HG02642 (cell line): ENCODE data around the gene CXorf51B.
"Not testable (repeated sequence)": the region's sequence is repeated elsewhere in the genome, so short reads cannot be mapped to it uniquely, and the experiment has no call there.

Source experiments
- ATAC-seq: cut with Tn5 transposase; IDR thresholded peaks from one replicate; pipeline ENCODE4 v1.9.1; 2021; ENCODE audit warnings: mild to moderate bottlenecking; ENCODE audit not compliant: unreplicated experiment, poor library complexity

The CXorf51B gene

DNA sequence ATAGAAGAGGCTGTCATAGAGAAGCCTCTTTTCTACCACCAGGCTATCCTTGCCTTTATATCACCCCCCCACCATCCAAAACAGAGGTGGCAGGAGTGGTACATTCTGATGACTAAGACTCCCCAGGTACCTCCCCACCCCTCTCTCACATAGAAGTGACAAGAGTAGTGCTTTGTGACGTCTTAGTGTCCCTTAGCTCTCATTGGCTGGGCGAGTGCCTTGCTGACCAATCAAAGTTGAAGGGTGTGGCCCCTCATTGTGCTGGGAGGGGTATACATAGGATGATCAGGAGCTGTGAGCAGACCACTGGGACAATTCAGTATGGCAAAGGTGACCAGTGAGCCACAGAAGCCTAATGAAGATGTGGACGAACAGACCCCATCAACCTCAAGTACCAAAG, at the start of gene CXorf51B:
Gene CXorf51B, plus strand, starts transcription at position 301 of the 400 bp plus-strand sequence. Its CDS starts 21 bp downstream, at position 322.
- not testable (repeated sequence) for ATAC-seq

DNA sequence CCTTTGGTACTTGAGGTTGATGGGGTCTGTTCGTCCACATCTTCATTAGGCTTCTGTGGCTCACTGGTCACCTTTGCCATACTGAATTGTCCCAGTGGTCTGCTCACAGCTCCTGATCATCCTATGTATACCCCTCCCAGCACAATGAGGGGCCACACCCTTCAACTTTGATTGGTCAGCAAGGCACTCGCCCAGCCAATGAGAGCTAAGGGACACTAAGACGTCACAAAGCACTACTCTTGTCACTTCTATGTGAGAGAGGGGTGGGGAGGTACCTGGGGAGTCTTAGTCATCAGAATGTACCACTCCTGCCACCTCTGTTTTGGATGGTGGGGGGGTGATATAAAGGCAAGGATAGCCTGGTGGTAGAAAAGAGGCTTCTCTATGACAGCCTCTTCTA, 5.1 kb downstream of the CXorf51B start, which contains the start of gene CXorf51A:
Gene CXorf51A, minus strand, starts transcription at position 101 of the 400 bp plus-strand sequence. Its CDS starts 21 bp downstream, at position 80.
- not testable (repeated sequence) for ATAC-seq

DNA sequence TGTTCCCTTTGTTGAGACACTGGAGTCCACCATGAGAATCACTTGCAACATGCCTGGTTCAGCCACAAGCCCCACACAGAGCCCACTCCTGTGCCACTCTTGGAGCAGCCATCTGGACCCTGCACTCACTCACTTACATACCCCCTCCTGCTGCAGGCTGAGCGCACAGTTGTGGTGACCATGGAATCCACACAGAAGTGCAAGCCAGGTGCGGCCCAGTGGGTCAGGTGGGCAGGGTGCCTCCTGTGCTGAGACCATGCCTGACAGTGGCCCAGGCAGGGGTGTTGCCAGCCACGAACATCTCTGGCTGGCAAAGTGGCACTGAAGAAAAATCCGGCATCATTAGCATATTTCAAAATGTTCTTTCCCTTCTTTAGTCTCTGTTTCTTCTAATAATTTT, 22.4 kb downstream of the CXorf51B start:
- no peak for ATAC-seq

DNA sequence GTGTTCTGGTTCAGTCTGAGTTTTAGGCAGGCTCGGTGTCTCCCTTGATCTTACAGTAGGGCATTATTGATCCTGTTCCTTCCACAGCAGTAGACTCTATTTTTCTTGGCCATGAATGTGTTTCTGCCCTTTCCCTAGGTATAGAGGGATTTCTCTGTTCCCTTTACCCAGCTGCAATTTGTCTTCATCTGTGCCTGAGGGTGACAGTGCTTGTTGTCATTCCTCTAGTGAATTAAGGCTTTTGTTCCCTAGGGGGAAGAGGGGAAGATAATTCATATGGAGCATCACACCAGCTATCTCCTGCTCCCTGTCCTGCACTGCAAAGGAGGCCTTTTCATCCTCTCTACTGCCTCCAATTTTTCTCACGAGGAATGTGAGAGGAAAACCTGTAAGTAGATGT, 44.7 kb downstream of the CXorf51B start:
- ATAC-seq, result no peak
